ENCODE data around the gene GPR68. TPM values are rescaled to one million over a fixed set of nuclear protein-coding genes. Genes with fewer than 3 reads are reported as not detected.

GPR68 gene
- total and polyA plus RNA-seq, 2 donors (not counting 1 experiment from before 2014, with no cell fraction given): 0.31 to 0.34 TPM

DNA sequence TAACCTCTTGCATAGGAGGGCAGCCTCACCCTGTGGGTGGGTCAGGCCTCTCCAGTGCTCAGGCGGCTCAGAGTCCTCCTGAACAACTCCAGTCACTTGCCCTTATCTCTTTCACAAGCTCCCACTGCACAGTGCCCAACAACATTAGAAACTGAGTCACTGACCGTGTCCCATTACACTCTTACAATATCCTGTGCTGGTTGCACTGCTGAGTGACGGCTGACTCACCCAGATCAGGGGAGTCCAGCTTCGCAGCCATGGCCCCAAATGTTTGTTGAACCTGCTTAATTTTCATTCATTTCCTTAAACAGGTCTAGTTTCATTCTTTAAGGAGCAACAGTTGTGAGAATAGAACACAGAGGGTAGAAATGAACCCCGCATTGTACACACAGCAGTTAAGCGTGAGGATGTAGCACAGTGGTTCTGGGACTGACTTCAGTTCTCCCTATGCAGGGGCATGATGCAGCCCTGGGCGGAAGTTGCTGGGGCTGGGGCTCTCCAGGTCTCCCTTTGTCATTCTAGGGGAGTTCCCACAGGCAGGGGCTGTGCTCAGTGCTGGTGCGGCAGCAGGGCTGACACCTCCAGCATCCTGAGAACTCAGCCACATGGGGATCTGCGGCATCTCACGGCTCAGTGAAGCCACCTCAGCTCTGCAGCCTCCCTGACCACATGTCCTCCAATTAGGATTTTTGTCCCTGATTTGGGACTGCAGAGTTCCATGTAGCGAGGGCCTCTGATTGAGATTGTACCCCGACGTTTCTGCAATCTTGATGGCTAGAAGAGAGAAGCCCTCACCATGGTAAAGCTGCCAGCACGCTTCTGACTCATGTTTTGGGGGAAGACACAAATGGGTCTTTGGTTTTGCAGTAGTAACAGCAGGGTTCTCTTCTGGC is 16.1 kb downstream of the GPR68 start:
- H3K27me3 ChIP-seq (replicated peaks in 1 of 4; ENCODE audit: control extremely low read depth in 1 of 4, control insufficient read depth in 3 of 4, insufficient read depth in 4 of 4, low read length in 3 of 4): no peaks in the 10 kb centered on the region
- no peak overlapping the region for H3K4me3 ChIP-seq (ENCODE audit: control extremely low read depth in 1 of 5, extremely low read depth in 1 of 5, insufficient read depth in 1 of 5, low read depth in 2 of 5, low read length in 4 of 5)
- ATAC-seq (ENCODE audit: low read depth) (peak; percentile 75), DNase-seq (peak; percentile 71)
- WGBS (ENCODE audit: insufficient coverage): 62% methylated on average over 14 of the region's 14 CpGs
- TF ChIP-seq, protein P1, sequence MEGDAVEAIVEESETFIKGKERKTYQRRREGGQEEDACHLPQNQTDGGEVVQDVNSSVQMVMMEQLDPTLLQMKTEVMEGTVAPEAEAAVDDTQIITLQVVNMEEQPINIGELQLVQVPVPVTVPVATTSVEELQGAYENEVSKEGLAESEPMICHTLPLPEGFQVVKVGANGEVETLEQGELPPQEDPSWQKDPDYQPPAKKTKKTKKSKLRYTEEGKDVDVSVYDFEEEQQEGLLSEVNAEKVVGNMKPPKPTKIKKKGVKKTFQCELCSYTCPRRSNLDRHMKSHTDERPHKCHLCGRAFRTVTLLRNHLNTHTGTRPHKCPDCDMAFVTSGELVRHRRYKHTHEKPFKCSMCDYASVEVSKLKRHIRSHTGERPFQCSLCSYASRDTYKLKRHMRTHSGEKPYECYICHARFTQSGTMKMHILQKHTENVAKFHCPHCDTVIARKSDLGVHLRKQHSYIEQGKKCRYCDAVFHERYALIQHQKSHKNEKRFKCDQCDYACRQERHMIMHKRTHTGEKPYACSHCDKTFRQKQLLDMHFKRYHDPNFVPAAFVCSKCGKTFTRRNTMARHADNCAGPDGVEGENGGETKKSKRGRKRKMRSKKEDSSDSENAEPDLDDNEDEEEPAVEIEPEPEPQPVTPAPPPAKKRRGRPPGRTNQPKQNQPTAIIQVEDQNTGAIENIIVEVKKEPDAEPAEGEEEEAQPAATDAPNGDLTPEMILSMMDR (IDR thresholded peaks at IDR 0.05): no peak
- no peak for TF ChIP-seq EZH2 (IDR thresholded peaks at IDR 0.05; ENCODE audit: borderline replicate concordance, insufficient read depth, low read depth, low read length, poor library complexity, severe bottlenecking)
- peaks cover 68% of the 10 kb centered on the region for H3K4me1 Mint-ChIP-seq
- H4K20me1 ChIP-seq (ENCODE audit: control insufficient read depth, insufficient read depth, low read length, poor library complexity, severe bottlenecking): no peaks in the 10 kb centered on the region
- POLR2A ChIA-PET: interaction anchor here (0.5 to 2.1 kb wide), 4 partner anchors 11 to 92 kb away, joined by 3 to 9 read pairs (median 6); no protein-coding TSS in a partner anchor
- no peak overlapping the region for H2AFZ ChIP-seq (ENCODE audit: insufficient read depth, low read depth, low read length, poor library complexity, severe bottlenecking)
- H3K27me3 Mint-ChIP-seq: no peaks in the 10 kb centered on the region
- H3K36me3 ChIP-seq (replicated peaks in 1 of 2; ENCODE audit: control extremely low read depth in 1 of 2, control insufficient read depth in 1 of 2, extremely low read depth in 1 of 2, insufficient read depth in 2 of 2, low read length in 1 of 2): peaks cover 0 to 12% of the 10 kb centered on the region in 2 experiments
- H3K27ac ChIP-seq (ENCODE audit: low read length in 2 of 2): peak overlapping the region; percentile 22 to 59
- intact Hi-C loops (cut with micrococcal nuclease): loop anchor here (1.0 to 5.0 kb wide), 3 partner anchors 14 to 58 kb away; no protein-coding TSS in a partner anchor
- H3K9me3 ChIP-seq (ENCODE audit: control extremely low read depth in 1 of 3, control insufficient read depth in 2 of 3, insufficient read depth in 1 of 3, low read length in 2 of 3): peaks cover 0 to 6% (median 4%) of the 10 kb centered on the region in 3 donors
- peaks cover 5% of the 10 kb centered on the region for H3K79me2 ChIP-seq (ENCODE audit: control insufficient read depth, insufficient read depth, low read length)
- CTCF ChIA-PET: interaction anchor here (0.9 to 2.2 kb wide), 7 partner anchors 13 to 325 kb away, joined by 3 to 11 read pairs (median 3); partner anchors contain the start of gene GPR68
- H3K4me2 ChIP-seq (replicated peaks; ENCODE audit: low read depth, low read length, poor library complexity, severe bottlenecking): peak overlapping the region; percentile 50
- peak overlapping the region; percentile 71 for H3K27ac Mint-ChIP-seq
- H3K9ac ChIP-seq (ENCODE audit: low read length): no peak overlapping the region
- peak overlapping the region; percentile 38 for H3K4me3 Mint-ChIP-seq
- no peaks in the 10 kb centered on the region for H3K9me3 Mint-ChIP-seq (ENCODE audit: insufficient read depth)
- H3K4me1 ChIP-seq (ENCODE audit: control insufficient read depth in 2 of 2, insufficient read depth in 2 of 2, low read length in 2 of 2): peaks cover 70 to 73% of the 10 kb centered on the region in 2 donors
